Measurements from ENCODE around the gene BUD23.
"Not testable (repeated sequence)": the region's sequence is repeated elsewhere in the genome, so short reads cannot be mapped to it uniquely, and the experiment has no call there.

BUD23 gene, protein sequence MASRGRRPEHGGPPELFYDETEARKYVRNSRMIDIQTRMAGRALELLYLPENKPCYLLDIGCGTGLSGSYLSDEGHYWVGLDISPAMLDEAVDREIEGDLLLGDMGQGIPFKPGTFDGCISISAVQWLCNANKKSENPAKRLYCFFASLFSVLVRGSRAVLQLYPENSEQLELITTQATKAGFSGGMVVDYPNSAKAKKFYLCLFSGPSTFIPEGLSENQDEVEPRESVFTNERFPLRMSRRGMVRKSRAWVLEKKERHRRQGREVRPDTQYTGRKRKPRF

DNA sequence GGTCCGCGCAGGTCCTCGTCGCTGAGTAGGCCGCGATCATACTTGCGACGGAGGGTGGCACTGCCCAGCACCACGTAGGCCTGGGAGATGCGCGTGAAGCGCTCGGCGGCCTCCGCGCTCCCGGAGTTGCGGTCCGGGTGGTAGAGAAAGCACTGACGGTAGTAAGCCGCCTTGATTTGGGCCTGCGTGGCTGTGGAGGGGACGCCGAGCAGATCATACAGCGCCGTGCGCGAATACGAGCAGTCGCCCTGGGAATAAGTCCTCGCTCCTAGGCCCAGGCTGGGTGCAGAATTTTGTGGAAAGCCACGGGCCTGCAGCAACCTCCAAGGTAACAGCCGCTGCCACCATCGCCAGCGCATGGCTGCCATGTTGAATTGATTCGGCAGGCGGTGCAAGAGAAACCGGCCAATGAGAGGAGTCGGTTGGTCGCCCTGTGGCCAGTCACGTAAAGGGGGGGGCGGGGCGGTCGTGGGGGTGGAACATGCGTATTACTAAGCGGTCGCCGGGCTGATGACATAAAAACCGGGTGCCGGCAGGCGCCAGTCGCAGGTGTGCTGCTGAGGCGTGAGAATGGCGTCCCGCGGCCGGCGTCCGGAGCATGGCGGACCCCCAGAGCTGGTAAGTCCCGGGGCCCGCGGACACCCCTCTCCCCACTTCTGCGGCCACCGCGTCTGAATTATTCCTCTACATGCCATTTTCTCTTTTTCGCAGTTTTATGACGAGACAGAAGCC, at the start of gene BUD23, which contains the start of gene DNAJC30:
TSS of gene BUD23 (plus strand) at position 542 of the 732 bp plus-strand sequence. CDS start at position 571, 29 bp downstream.
TSS of gene DNAJC30 (minus strand) at position 398 of the 732 bp plus-strand sequence. CDS start at position 368, 30 bp downstream.
- peak; percentile 85 for DNase-seq

DNA sequence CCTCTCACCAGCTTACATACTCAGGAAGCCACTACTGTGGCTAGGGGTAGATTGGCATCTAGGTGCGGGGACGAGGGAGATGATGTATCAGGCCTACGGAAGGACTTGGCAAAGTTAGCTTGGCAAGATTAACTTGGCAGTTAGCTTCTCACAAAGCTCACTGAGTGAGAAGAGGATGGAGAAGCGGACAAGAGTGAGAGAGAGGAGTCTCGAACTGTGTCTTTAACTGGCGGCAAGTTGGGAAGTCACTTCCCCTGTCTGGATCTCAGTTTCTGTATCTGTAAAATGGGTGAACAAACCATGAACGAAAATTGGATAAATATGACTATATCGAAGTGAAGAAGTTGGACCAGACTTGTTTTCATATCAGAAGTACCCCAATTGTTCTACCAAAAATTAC, 49.6 kb upstream of the BUD23 start:
- DNase-seq: no peak

DNA sequence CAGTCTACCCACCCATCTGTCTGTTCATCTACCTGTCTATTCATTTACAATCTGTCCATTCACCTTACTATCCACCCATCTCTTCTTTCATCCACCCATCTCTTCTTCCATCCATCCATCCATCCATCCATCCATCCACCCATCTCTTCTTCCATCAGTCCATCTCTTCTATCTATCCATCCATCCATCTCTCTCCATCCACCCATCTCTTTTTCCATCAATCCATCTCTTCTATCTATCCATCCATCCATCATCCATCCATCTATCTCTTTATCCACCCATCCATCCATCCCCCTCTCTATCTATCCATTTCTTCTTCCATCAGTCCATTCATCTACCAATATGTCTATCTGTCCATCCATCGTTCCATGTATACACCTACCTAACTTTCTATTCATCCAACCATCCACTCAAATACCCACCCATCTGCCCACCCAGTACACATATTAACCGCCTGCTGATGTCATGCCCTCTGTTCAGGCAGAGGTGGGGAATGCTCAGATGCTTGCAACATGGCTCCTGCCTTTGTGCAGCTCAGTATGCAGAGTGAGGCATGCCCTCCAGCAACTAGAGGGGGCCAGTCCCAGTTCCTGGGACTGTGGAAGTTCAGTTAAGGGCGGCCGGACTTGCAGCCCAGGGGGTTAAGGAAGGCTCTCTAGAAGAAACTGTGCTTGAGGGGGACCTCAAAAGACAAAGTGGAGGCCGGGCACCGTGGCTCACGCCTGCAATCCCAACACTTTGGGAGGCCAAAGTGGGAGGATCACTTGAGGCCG, 47.8 kb upstream of the BUD23 start:
- no peak for DNase-seq

DNA sequence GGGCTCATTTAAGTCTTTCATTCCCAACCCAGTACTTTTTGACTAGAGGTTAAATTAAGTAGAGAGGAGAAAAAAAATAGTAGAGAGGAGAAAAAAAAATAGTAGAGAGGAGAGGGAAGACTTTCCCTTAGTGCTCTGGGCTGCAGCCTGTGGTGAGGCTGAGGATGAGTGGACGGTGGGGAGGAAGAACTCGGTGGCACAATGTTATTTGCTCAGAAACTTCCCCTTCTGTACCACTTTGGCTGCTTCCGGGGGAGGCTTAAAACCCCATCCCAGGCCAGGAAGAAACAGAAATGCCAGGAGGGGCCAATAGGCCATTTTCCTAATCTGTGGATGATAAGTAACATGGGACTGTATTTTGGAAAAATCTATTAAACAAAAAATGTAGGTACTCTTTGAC, 44.5 kb upstream of the BUD23 start:
- no peak for DNase-seq

DNA sequence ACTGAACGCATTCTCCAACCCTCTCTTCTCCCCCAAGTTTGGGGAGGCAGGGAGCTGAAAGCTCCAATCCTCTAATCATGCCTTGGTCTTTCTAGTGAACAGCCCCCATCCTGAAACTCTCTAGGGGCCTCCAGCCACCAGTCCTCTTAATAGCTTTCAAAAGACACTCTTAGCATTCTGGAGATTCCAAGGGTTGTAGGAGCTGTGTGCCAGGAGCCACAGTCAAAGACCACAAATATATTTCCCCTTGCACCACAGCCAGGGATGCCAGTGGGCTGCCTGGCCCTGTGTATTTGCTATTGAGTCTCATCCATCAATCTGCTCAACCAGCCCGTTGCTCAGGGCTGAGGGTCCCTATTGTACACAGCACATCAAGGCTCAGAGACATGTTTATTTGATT, 40.6 kb upstream of the BUD23 start:
- no peak for DNase-seq

DNA sequence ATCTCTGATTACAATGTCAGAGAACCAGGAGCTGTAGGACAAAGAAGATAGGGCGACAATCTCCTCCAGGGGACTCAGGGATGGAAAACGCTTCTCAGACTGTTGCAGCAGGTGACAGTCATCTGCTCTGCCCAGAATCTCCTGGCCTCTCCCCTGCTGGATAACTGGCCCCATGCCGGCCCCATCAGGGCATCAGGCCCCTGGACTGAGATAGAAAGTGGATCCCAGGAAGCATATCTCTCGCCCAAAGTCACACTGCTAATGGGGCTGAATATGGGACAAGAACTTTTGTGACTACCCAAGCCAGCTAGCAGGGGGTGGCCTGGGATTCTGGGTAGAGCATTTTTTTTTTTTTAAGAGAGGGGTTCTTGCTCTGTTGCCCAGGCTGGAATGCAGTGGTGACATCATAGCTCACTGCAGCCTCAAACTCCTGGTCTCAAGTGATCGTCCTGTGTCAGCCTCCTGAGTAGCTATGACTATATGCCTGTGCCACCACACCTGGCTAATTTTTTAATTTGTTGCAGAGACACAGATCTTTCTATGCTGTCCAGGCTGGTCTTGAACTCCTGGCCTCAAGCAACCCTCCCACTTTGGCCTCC, 38.6 kb upstream of the BUD23 start:
- DNase-seq: no peak

DNA sequence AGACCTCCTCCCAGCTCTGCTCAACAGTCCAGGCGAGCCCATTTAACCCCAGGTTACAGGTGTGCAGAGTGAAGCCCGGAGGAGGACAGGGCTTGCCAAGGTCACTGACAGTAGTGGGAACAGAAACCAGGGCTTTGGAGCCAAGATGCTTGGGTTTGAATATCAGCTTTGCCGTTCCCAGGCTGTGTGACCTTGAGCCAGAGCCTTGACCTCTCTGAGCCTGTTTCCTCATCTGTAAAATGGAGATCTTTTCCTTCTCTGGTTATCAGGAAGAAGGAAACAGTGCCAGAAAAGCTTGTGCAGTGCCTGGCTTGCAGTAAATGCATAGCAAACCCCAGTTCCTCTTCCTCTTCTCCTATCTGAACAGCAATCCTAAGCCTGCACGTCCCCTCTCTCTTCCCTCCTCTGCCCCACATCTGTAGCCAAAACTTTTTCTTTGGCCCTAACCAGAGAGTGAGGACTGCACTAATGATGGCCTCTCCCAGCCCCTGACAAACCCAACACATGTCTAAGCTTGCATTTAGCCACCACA, 37.7 kb upstream of the BUD23 start:
- no peak for DNase-seq

DNA sequence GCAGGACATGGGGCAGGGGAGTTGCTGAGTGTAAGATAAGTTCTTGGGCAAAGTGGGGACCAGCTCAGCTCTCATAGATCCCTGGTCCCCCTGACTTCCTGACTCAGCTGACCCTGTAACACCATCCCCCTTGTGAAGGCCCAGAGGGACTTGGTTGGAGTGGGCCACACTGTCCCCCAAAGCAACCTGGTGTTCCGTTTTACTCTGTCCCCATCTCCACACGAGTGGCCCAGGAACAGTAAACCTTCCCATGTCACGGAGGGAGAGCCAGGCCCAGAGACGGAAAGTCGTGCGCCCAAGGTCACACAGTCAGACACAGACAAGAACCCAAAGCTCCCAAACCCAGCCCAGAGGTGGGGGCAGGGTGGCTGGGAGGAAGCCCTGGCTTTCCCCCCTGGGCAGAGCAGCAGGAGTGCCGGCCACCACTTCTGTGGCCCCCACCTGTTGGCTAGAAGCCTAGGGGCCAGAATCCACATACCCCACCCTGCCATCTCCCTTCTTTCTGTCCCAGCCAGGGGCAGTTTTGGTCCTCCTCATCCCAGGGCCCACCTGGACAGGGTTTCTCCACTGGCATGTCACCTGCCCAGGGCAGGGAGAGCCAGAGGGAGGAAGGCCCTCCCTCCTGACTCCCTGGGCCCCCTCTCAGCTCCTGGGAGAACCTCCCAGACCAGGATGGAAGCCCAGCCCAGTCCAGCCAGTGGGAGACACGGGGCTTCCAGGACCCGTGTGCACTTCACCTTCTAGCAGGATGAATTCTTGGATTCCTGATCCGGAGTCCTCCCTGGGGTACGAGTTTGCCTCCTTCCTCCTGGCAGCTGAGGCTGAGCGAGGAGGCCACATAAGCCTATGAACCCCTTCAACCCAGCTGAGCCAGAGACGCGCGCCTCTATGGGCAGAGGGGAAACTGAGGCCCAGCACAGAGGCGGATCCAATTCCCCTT, 36.3 kb upstream of the BUD23 start:
- DNase-seq: no peak

DNA sequence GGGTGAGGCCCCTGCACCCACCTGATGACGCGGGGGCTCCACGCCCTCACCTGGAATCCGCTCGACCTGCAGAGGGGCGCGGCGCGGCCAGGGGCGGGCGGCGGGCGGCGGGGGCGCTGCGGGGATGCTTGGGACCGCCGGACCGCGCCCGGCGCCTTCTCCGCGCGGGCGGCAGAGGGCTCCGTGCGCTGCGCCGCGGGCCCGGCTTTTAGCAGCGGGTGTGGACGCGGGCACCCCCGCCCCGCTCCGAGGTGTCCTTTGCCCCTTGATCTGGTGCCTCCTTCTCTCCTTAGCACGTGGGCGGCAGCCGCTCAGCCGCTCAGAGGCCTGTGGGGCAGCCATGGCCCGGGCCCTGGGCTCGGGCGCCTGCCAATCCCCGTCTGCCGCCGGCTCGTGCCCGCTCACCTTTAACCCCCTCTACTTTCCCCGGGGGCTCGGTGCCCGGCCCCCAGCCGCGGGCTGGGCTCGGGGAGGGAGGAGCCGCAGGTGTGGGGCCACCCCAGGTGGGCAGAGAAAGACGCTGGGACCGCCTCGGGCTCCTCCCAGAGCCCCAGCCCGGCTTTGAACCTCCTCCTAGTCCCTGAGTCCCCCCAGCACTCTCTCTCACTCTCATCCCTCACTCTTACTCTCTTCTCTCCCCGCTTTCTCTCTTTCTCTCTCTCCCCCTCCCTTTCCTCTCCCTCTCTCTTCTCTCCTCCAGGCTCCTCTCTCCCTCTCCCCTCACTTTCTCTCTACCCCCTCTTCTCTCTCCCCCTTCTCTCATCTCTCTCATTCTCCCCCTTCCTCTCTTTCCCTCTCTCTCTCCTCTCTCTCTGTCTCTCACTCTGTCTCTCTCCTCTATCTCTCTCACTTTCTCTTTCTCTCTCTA, 35.4 kb upstream of the BUD23 start:
- DNase-seq: no peak

DNA sequence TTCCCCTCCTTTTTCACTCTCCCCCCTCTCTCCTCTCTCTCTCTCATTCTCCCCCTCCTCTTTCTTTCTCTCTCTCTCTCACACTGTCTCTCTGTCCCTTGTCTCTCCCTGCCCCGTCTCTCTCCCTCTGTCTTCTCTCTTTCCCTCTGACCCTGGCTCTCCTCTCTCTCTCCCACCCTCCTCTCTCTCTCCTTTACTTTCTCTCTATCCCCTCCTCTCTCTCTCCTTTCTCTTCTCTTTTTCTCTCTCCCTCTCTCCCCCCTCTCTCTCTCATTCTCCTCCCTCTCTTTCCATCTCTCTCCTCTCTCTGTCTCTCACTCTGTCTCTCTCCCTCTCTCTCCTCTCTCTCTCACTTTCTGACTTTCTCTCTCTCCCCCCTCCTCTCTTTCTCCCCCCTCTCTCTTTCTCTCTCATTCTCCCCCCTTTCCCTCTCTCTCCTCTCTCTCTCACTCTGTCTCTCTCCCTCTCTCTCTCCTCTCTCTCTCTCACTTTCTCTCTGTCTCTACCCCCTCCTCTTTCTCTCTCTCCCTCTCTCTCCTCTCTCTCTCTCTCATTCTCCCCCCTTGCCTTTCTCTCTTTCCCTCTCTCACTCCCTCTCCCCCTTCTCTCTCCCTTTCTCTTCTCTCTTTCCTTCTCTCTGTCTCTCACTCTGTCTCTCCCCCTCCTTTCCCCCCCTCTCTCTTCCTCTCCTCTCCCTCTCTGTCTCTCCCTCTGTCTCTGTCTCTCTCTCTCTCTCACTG, 34.6 kb upstream of the BUD23 start:
- no peak for DNase-seq

DNA sequence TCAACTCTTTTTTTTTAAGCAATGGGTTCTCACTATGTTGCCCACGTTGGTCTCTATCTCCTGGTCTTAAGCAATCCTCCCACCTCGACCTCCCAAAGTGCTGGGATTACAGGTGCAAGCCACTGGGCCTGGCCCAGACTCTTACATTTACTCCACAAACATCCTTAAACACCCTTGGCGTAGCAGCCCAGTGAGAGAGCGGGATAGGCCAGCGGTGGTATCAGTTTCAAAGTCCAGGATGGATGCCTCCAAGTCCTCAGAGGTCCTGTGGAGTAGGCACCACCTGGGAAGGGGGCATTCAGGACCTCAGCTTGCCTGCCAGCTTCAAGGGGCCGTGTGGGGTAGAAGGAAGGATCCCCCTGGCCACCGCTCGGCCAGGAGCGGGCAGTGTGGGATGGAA, 33.8 kb upstream of the BUD23 start:
- DNase-seq: no peak

DNA sequence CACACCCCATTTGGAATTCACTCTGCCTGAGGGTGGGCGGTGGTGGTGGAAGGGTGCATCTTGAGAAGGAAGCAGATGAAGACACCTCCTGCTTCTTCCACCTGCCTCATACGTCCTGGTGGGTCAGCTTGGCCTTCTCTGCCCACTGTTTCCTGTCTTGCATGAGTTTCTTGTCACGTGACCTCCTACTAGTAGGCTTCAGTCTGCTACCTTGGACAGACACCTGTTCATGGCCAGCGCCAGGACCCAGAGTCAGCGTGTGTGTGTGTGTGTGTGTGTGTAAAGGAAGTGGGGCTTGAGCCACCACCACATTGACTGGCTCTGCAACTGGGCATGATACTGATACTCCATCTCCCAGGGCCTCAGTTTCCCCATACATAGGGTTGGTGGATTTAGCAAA, 32.9 kb upstream of the BUD23 start:
- no peak for DNase-seq

DNA sequence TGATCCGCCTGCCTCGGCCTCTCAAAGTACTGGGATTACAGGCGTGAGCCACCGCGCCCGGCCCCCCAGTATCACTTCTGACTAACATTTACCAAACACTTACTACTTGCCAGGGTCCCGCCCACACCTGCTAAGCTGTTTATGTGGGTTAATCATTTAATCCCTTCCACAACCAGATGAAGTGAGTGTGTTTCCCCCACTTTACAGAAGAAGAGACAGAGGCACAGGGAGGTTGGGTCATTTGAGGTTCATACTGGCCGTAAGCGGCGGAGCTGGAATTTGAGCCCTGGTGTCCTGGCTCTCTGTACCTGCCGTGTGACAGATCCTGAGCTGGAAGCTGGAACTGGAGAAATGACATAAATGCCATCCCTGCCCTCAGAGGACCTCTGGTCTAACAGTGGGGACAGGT, 30.9 kb upstream of the BUD23 start:
- no peak for DNase-seq

DNA sequence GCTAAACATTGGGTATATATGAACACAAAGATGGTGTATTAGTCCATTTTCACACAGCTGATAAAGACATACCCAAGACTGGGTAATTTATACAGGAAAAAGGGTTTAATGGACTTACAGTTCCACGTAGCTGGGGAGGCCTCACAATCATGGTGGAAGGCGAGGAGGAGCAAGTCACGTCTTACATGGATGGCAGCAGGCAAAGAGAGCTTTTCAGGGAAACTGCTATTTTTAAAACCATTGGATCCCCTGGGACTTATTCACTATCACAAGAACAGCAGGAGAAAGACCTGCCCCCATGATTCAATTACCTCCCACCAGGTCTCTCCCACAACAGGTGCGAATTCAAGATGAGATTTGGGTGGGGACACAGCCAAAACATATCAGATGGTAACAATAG, 28.1 kb upstream of the BUD23 start:
- not testable (repeated sequence) for DNase-seq

DNA sequence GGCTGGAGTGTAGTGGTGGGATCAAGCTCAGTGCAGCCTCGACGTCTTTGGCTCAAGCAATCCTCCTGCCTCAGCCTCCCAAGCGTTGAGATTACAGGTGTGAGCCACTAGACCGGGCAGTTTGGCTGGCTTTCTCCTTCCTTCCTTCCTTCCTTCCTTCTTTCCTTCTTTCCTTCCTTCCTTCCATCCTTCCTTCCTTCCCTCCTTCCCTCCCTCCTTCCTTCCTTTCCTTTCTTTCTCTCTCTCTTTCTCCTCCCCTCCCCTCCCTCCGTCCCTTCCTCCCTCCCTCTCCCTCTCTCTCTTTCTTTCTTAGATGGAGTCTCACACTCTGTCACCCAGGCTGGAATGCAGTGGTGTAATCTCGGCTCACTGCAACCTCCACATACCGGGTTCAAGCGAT, 23.4 kb upstream of the BUD23 start:
- DNase-seq: no peak

DNA sequence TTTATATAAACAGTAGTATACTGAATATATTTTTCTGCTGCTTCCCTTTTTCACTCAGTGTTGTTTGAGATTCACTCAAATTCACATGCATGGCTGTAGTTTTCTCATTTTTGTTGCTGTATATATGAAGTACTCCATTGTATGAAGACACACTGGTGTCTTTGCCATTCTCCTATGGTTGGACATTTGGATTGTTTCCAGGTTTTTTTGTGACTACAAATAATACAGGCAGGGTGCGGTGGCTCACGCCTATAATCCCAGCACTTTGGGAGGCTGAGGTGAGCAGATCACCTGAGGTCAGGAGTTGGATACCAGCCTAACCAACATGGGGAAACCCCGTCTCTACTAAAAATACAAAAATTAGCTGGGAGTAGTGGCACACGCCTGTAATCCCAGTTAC, 22.8 kb upstream of the BUD23 start:
- DNase-seq: not testable (repeated sequence)

DNA sequence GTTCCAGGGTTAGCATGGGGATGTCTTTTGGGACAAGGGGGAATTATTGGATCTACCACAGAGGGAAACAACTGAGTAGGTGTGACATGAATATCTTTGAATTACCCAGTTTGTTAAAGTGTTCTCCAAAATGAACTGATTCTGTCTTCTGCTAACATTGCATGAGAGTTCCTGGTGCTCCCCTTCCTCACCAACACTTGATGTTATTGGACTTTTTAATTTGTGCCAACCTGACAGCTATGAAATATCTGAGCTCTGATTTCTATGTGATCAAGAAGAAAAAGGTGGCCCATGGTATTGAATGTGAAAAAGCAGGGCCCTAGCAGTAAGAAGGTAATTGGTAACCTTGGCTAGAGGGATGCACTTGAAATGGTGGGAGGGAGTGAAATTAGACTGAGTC, 20.4 kb upstream of the BUD23 start:
- DNase-seq: no peak

DNA sequence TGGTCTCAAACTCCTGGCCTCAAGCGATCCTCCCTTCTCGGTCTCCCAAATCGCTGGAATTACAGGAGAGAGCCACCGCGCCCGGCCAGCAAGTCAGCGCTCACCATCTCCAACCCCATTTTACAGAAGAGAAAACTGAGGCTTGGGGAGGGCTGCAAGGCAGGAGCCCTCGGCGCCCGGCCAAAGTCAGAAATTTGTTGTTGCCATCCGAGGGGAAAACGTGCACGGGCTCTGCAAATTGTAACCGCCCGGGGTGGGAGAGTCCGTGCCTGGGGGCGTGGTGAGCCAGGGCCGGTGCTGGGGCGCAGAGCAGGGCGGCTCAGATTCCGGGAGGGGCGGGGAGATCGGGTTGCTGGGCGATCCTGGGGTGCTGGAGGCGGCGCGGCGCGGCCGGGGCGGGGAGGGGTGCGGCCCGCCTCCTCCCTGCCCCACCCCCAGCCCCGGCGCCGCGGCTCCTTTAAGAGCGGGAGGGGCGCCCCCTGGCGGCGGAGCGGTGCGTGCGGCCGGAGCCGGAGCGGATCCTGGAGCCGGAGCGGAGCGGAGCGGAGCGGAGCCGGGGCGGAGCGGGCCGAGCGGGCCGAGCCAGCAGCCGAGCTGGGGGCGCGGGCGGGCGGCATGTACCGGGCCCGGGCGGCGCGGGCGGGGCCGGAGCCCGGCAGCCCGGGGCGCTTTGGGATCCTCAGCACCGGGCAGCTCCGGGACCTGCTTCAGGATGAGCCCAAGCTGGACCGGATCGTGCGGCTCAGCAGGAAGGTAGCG, 15.9 kb upstream of the BUD23 start, which contains the start of gene VPS37D:
TSS of gene VPS37D (plus strand) at position 488 of the 759 bp plus-strand sequence. CDS start at position 616, 128 bp downstream.
- DNase-seq: peak; percentile 80
